Fibroblast of lung (primary cell): ENCODE measurements around the gene SPRY1.

ENCODE experiments used
- CTCF ChIP-seq, 2 donors: IDR thresholded peaks in 1 of 2; conservative IDR thresholded peaks in 1 of 2; 1 replicate in 1 of 2; 2 replicates in 1 of 2; pipeline ENCODE4 v1.5.1; 2011 to 2012; ENCODE audit warnings: low read length in 2 of 2, control low read depth in 1 of 2, inconsistent platforms in 1 of 2, low read depth in 1 of 2, mild to moderate bottlenecking in 1 of 2
- EZH2 ChIP-seq: IDR thresholded peaks from 2 replicates; pipeline ENCODE4 v1.5.1; 2012; ENCODE audit warnings: low read length, control low read depth, mild to moderate bottlenecking; ENCODE audit errors: missing control alignments

GRCh38 chr4:123421227-123421936 is 24.8 kb downstream of the SPRY1 start:
- no peak for TF ChIP-seq CTCF (conservative IDR thresholded peaks at IDR 0.05 in 1 of 2, IDR thresholded peaks at IDR 0.05 in 1 of 2; ENCODE audit: low read depth in 1 of 2, low read length in 2 of 2)
- TF ChIP-seq EZH2: no peak
